ENCODE data around the gene HNRNPUL1.
A peak's percentile ranks its signal among the peaks of the same experiment; 100 is the strongest.

The HNRNPUL1 gene

GRCh38 chr19:41296433-41296871 lies 32.3 kb downstream of the HNRNPUL1 start:
- TF ChIP-seq PAX5 (IDR thresholded peaks at IDR 0.05; ENCODE audit: insufficient read depth, low read length, severe bottlenecking) (no peak), POU2F2 (IDR thresholded peaks at IDR 0.05; ENCODE audit: low read depth, low read length) (no peak), POLR2AphosphoS5 (IDR thresholded peaks at IDR 0.05; ENCODE audit: low read depth, low read length) (peak; percentile 40; the same call in 1 of the 2 replicates)
- no peak for DNase-seq (ENCODE audit: insufficient read length, low spot score)
- peak; percentile 13 for FAIRE-seq

- peak; percentile 75 for DNase-seq (ENCODE audit: insufficient read length, low spot score)
- FAIRE-seq: peak; percentile 99
- TF ChIP-seq POLR2AphosphoS5 (IDR thresholded peaks at IDR 0.05; ENCODE audit: low read depth, low read length) (0 out of 2 replicates have a peak, but pooled peaks have one; percentile 20), TAF1 (IDR thresholded peaks at IDR 0.05; ENCODE audit: low read depth, low read length) (no peak), POLR2A (IDR thresholded peaks at IDR 0.05; ENCODE audit: low read depth, low read length) (peak; percentile 64), POU2F2 (IDR thresholded peaks at IDR 0.05; ENCODE audit: low read depth, low read length) (peak; percentile 96), PAX5 (IDR thresholded peaks at IDR 0.05; ENCODE audit: insufficient read depth, low read length, severe bottlenecking) (peak; percentile 82)
Measured at GRCh38 chr19:41297628-41298347, 33.6 kb downstream of the HNRNPUL1 start.

- no peak for DNase-seq (ENCODE audit: insufficient read length, low spot score)
- FAIRE-seq: no peak
- TF ChIP-seq POU2F2 (IDR thresholded peaks at IDR 0.05; ENCODE audit: low read depth, low read length): peak; percentile 44; the same call in 1 of the 2 replicates
- no peak for TF ChIP-seq SPI1 (IDR thresholded peaks at IDR 0.05; ENCODE audit: low read depth, low read length)
Measured at GRCh38 chr19:41298348-41298964, 34.3 kb downstream of the HNRNPUL1 start.

GRCh38 chr19:41299046-41299754 lies 35.0 kb downstream of the HNRNPUL1 start:
- TF ChIP-seq PAX5 (IDR thresholded peaks at IDR 0.05; ENCODE audit: insufficient read depth, low read length, severe bottlenecking) (no peak), POU2F2 (IDR thresholded peaks at IDR 0.05; ENCODE audit: low read depth, low read length) (no peak), POLR2A (IDR thresholded peaks at IDR 0.05; ENCODE audit: low read depth, low read length) (no peak; the same call in 1 of the 2 replicates), SPI1 (IDR thresholded peaks at IDR 0.05; ENCODE audit: low read depth, low read length) (no peak), POLR2AphosphoS5 (IDR thresholded peaks at IDR 0.05; ENCODE audit: low read depth, low read length) (no peak), TAF1 (IDR thresholded peaks at IDR 0.05; ENCODE audit: low read depth, low read length) (no peak)
- DNase-seq (ENCODE audit: insufficient read length, low spot score) (no peak), FAIRE-seq (no peak)

GRCh38 chr19:41299755-41300089 lies 35.5 kb downstream of the HNRNPUL1 start:
- TF ChIP-seq POLR2AphosphoS5 (IDR thresholded peaks at IDR 0.05; ENCODE audit: low read depth, low read length): no peak
- TF ChIP-seq POU2F2 (IDR thresholded peaks at IDR 0.05; ENCODE audit: low read depth, low read length): no peak
- TF ChIP-seq TAF1 (IDR thresholded peaks at IDR 0.05; ENCODE audit: low read depth, low read length): no peak
- no peak for TF ChIP-seq PAX5 (IDR thresholded peaks at IDR 0.05; ENCODE audit: insufficient read depth, low read length, severe bottlenecking)
- TF ChIP-seq POLR2A (IDR thresholded peaks at IDR 0.05; ENCODE audit: low read depth, low read length): no peak
- DNase-seq (ENCODE audit: insufficient read length, low spot score): no peak

GRCh38 chr19:41300555-41300954 lies 36.4 kb downstream of the HNRNPUL1 start:
- TF ChIP-seq POU2F2 (IDR thresholded peaks at IDR 0.05; ENCODE audit: low read depth, low read length): no peak
- no peak for TF ChIP-seq TAF1 (IDR thresholded peaks at IDR 0.05; ENCODE audit: low read depth, low read length)
- no peak for TF ChIP-seq POLR2AphosphoS5 (IDR thresholded peaks at IDR 0.05; ENCODE audit: low read depth, low read length)
- no peak for TF ChIP-seq SPI1 (IDR thresholded peaks at IDR 0.05; ENCODE audit: low read depth, low read length)
- TF ChIP-seq PAX5 (IDR thresholded peaks at IDR 0.05; ENCODE audit: insufficient read depth, low read length, severe bottlenecking): no peak
- no peak for TF ChIP-seq POLR2A (IDR thresholded peaks at IDR 0.05; ENCODE audit: low read depth, low read length)
- peak; percentile 55 for FAIRE-seq

More at GRCh38 chr19:41299755-41300089, 35.5 kb downstream of the HNRNPUL1 start:
- peak; percentile 56 for FAIRE-seq

GRCh38 chr19:41302624-41303351 lies 38.6 kb downstream of the HNRNPUL1 start:
- DNase-seq (ENCODE audit: insufficient read length, low spot score) (peak; percentile 58), FAIRE-seq (peak; percentile 90)
- TF ChIP-seq POU2F2 (IDR thresholded peaks at IDR 0.05; ENCODE audit: low read depth, low read length) (peak; percentile 93), POLR2AphosphoS5 (IDR thresholded peaks at IDR 0.05; ENCODE audit: low read depth, low read length) (no peak; the same call in 1 of the 2 replicates), SPI1 (IDR thresholded peaks at IDR 0.05; ENCODE audit: low read depth, low read length) (peak; percentile 76), POLR2A (IDR thresholded peaks at IDR 0.05; ENCODE audit: low read depth, low read length) (peak; percentile 8; the same call in 1 of the 2 replicates)

More at GRCh38 chr19:41300555-41300954, 36.4 kb downstream of the HNRNPUL1 start:
- no peak for DNase-seq (ENCODE audit: insufficient read length, low spot score)

GRCh38 chr19:41303954-41304353 lies 39.8 kb downstream of the HNRNPUL1 start:
- TF ChIP-seq POU2F2 (IDR thresholded peaks at IDR 0.05; ENCODE audit: low read depth, low read length): no peak
- DNase-seq (ENCODE audit: insufficient read length, low spot score): no peak
- FAIRE-seq: no peak

GRCh38 chr19:41304706-41305483 lies 40.7 kb downstream of the HNRNPUL1 start:
- FAIRE-seq (no peak), DNase-seq (ENCODE audit: insufficient read length, low spot score) (no peak)
- TF ChIP-seq SPI1 (IDR thresholded peaks at IDR 0.05; ENCODE audit: low read depth, low read length) (no peak), PAX5 (IDR thresholded peaks at IDR 0.05; ENCODE audit: insufficient read depth, low read length, severe bottlenecking) (no peak), POLR2A (IDR thresholded peaks at IDR 0.05; ENCODE audit: low read depth, low read length) (no peak), POU2F2 (IDR thresholded peaks at IDR 0.05; ENCODE audit: low read depth, low read length) (no peak), TAF1 (IDR thresholded peaks at IDR 0.05; ENCODE audit: low read depth, low read length) (no peak), POLR2AphosphoS5 (IDR thresholded peaks at IDR 0.05; ENCODE audit: low read depth, low read length) (no peak)

Data from GM12891 (cell line).